Activated CD4-positive, alpha-beta T cell treated with anti-CD3 and anti-CD28 coated beads, Interleukin-2, Interleukin-4, amounts not matched to agents 100 ng/mL and 50 ng/mL, durations not matched to agents 16 hours and 8 hours (primary cell): ENCODE measurements around the gene ALOX5.
"Not testable (repeated sequence)": the region's sequence is repeated elsewhere in the genome, so short reads cannot be mapped to it uniquely, and the experiment has no call there.

ENCODE experiments used
- DNase-seq: peaks from one replicate; pipeline ENCODE4 v3.0.0-alpha.2; 2020; ENCODE audit warnings: low spot score

Gene ALOX5

DNA sequence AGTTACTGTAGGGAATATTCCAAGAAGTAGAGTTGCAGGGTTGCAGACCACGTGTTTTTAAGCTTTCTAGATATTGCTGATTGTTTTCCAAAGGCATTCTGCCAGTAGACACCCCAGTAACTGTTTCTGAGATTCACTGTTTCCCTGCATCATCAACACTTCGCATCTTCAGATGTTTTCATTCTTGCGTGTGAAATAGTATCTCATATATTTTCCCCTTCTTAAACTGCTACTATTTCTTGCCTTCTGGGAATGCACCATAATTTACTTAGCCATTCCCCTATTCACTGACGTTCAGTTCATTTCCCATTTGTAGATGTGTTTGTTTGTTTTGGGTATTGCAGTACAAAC, 30.7 kb downstream of the ALOX5 start:
- DNase-seq: no peak

DNA sequence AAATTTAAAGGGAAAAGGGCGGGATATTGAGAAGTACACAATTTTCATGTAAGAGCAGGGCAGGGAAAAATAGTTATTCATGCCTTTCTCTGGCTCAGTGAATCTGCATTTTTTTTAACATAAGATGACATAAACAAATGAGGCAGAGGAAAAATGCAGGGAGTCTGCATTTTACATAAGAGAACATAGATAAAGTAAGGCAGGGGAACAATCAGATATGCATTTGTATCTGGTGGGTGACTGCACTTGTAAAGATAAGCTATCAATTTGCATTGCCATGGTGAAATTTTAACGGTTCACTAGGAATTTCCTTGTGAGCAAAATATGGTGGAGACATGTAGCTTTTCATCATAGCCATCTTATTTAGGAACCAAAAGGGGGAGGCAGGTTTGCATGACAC, 33.5 kb downstream of the ALOX5 start:
- DNase-seq: no peak

DNA sequence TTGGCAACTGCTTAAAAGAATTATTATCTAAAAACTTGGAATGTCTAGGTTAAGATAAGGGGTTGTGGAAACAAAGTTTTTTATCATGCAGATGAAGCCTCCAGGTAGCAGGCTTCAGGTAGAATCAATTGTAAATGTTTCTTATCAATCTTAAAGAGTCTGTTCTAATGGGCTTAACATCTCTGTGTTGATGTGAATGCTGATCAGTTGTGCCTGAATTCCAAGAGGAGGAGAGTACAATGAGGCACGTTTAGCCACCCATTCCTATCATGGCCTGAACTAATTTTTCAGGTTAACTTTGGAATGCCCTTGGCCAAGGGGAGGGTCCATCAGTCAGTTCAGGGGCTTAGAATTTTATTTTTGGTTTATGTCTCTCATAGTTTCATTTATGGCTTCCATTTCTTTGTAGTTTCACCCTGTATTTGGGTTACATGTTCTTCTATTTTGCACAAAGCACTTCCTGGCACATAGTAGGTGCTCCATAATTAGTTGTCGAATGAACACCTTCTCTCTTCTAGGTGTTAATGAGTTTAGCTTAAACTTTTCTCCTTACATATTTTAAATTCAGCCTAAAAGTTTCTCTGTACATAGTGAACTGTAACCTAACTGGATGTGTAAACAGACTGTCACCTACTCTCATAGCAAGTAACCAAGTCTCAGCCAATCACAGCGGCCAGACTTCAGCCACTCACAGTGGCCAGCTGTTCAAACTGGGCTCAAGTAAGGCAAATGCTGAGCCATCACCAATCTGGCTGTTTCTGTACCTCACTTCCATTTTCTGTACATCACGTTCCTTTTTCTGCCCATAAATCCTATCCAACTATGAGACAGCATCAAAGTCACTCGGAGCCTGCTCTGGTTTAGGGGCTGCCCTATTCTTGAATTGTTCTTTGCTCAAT, 34.7 kb downstream of the ALOX5 start:
- DNase-seq: no peak

- not testable (repeated sequence) for DNase-seq
These were observed 35.3 kb downstream of the ALOX5 start for GRCh38 chr10:45409347-45409746.

DNA sequence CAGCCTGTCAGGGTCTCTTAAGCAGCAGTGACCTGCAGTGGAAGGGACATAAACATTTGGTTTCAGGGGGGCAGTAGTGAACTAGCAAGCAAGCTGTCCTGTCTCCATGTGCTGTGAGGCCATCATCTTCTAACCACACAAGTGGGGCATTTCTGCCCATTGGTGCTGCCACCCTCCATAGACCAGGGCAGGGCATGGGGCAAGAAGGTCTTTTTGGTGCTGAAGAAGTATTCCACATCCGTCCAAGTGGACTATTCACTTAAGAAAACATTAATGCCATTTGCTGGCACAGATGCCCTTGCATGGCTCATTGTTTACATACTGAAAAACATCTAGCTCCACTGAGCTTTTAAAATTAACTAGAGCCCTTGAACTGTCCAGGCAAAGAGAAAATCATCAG, 35.8 kb downstream of the ALOX5 start:
- DNase-seq: no peak

DNA sequence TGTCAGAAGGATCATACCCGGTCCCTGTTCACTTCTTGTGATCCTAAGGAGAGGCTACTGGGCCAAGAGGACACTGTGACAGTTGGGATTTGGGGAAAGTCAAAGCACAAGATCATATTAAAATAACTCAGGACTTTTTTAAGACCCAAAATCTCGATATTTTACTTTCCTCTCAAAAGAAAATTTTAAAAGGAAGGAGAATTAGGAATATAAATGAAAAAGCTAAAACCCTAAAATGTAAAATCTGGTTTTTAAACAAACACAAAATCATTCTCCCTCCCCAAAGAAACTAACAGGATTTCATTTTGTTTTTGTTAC, 36.4 kb downstream of the ALOX5 start:
- no peak for DNase-seq

DNA sequence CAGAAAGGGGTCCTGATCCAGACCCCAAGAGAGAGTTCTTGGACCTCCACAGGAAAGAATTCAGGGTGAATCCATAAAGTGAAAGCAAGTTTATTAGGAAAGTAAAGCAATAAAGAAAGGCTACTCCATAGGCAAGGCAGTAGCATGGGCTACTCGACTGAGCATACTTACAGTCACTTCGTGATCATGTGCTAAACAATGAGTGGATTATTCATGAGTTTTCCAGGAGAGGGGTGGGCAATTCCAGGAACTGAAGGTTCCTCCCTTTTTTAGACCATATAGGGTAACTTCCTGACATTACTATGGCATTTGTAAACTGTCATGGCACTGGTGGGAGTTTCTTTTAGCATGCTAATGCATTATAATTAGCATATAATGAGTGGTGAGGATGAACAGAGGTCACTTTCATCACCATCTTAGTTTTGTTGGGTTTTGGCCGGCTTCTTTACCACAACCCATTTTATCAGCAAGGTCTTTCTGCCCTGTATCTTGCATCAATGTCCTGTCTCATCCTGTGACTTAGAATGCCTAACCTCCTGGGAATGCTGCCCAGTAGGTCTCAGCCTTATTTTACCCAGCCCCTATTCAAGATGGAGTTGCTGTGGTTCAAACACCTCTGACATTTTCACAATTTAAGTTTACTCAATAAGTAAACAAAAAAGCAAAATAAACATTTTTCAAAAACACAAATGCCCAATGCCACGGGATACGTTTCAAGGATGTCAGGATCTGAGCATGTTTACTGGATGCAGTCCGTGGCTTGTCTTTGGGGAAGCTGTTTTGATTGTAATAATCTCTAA, 37.0 kb downstream of the ALOX5 start:
- no peak for DNase-seq

GRCh38 chr10:45411607-45411940, 37.6 kb downstream of the ALOX5 start:
- no peak for DNase-seq

- not testable (repeated sequence) for DNase-seq
These were observed 41.0 kb downstream of the ALOX5 start for GRCh38 chr10:45415062-45415461.

DNA sequence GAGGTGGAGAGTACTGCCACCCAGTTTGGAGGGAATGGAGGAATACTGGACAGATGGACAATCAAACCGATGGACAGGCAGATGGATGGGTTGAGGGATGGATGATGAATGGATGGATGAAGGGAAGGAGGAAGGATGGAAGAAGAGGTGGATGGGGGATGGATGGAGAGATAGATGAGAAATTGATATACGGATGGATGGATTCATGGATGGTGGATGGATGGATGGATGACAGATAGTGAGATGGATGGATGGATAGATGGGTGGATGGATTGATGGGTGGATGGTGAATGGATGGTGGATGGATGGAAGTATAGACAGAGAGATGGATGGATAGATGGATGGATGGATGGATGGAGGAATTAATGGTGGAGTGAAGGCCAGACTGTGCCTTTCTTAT, 42.6 kb downstream of the ALOX5 start:
- no peak for DNase-seq

GRCh38 chr10:45417746-45418145, 43.7 kb downstream of the ALOX5 start:
- no peak for DNase-seq

GRCh38 chr10:45418417-45418848, 44.4 kb downstream of the ALOX5 start:
- no peak for DNase-seq

DNA sequence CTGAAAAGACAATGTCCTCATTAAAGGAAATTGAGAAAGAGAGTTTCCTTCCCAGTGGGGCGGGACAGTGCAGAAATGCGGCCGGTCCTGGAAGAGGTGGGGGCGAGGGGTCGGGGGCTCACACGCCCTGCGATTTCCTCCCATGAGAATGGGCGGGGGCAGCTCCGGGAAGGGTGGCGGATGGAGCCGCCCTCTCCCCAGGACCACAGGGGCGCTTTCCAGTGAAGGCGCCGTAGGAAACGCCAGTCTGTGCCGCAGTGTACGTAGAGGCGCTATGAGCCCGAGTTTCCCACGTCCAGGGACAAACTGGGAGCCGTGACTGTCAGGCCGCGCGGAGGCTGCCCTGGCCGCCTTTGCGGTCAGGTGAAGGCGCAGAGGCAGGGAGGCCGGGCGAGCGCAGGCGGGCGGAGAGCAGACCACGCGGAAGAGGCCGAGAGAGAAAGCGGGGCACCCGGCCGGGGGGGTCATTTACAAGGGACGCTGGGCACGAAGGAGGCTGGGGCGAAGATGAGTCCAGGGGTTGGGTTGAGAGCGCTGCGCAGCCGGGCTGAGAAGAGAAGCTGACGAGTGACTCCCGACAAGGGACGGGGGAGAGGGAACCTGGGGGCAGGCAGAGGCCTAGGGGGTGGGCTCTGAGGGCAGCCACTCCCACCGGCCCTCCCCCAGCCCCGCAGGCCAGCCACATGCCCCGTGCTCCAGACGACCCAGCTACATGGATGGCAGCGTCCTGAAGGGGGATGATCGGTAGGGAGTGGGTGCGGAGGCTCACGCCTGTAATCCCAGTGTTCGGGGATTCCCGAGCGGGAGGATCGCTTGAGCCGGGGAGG, 45.0 kb downstream of the ALOX5 start:
- peak; percentile 40 for DNase-seq

- no peak for DNase-seq
These were observed 45.6 kb downstream of the ALOX5 start for GRCh38 chr10:45419676-45420025.

DNA sequence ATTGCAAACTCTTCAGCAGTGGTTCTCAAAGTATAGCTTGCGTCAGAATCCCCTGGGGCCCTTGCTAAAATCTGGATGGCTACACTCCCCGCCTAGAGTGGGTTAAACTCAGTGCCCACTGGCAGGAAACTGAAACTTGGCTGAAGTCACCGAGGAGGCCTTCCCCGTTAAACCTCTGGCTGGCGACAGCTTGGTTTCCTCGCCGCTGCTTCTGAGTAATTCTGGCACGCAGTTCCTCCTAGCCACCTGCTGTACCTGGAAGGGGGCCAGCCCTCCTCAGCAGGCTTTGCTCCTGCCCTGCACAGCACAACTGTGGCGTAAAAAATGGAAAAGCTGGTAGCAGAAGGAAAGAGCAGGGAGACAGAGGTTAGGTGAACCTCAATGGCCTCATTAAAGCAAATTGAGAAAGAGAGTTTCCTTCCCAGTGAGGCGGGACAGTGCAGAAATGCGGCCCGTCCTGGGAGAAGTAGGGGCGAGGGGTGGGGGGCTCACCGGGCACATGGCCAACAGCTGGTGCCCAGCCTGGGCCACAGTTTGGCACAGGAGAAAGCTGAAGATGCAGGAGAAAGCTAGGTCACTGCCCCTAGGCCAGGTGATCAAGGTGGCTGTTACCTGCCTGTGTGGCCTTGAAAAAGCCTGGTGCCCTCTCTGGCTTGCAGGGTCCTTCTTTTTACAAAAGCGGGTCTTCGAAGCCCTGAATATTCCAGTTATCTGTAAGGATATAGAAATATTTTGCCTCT, 46.6 kb downstream of the ALOX5 start:
- peak; percentile 59 for DNase-seq

- DNase-seq: peak; percentile 32
These were observed 47.4 kb downstream of the ALOX5 start for GRCh38 chr10:45421221-45422097.

DNA sequence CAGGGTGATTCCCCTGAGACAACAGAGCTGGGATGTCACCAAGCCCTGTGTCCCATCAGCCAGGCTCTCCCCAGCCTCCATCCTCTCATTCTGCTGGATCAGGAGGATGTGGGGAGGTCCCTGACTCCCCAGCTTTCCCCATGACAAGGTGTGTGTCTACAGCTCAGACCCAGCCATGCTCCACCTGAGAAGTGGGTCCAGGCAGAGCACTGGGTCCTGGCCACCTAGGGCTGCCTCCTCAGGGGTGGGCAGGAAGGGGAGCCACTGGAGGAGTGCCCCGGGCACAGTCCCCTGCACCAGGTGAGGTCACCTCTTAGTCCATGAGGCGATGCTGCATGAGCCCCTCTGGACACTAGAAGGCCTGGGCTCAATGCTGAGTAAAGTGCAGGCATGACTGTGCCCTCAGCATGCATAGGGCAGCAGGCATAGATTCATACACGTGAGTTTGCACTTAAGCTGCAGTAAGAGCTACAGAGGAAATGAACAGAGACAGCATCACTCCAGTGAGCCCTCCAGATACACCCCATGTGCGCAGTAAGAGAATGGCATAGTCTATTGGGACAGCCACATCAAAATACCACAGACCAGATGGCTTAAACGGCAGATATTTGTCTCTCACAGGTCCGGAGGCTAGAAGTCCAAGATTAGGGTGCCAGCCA, 48.3 kb downstream of the ALOX5 start:
- DNase-seq: no peak

DNA sequence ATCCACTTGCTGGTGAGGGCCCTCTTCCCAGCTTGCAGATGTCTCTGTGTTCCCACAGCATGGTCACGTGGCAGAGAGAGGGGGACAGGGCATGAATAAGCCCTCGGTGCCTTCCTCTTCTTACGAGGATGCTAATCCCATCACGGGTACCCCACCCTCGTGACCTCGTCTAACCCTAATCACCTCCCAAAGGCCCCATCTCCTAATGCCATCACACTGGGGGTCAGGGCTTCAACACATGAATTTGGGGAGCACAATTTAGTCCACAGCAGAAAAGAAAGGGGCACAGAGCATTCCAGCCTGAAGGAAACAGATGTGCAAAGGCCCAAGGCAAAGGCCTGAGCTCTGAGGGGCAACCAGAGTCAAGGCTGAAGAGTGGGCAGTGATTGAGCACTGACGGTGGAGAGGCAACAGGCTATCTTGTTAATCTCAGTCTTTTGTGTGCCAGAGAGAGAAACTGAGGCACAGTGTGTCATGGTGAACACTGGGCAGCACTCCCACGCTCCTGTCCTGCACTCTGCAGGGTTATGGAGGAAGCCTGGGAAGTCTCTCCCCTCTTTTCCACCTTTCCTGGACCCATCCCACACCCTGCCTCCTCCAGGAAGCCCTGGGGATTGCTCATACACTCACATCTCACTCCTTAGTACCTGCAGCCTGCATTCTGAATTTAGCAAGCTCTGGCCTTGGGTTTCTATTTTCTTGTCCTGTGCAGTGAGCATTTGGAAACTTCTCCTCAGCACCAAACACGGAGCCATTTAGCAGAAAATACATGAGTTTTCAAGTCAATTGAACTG, 49.0 kb downstream of the ALOX5 start:
- no peak for DNase-seq

DNA sequence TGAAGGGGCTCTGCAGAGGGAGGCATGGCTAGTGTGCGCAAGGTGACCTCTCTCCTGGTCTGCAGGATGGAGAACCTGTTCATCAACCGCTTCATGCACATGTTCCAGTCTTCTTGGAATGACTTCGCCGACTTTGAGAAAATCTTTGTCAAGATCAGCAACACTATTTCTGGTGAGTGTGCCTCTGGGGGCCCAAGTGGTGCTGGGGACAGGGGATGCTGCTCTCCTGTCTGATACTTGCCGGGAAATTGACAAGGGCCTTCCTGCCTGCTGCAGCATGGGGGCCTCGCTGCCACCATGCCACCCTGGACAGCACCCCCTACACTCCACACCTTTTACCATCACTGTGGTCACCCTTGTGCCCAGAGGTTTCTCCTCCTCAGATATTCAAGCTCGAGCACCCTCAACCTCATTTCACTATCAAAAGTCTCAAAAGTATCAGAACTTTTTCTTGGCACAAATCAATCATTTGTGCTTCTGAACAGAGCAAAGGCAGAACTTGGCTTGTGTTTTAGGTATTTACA, 50.0 kb downstream of the ALOX5 start:
- no peak for DNase-seq
